HG02938 (cell line): ENCODE data around the gene ROBO3.
A peak's percentile ranks its signal among the peaks of the same experiment; 100 is the strongest.

ENCODE experiments used
- ATAC-seq: cut with Tn5 transposase; IDR thresholded peaks from one replicate; pipeline ENCODE4 v1.9.1; 2021; ENCODE audit warnings: mild to moderate bottlenecking, moderate library complexity; ENCODE audit not compliant: unreplicated experiment

ROBO3 gene

DNA sequence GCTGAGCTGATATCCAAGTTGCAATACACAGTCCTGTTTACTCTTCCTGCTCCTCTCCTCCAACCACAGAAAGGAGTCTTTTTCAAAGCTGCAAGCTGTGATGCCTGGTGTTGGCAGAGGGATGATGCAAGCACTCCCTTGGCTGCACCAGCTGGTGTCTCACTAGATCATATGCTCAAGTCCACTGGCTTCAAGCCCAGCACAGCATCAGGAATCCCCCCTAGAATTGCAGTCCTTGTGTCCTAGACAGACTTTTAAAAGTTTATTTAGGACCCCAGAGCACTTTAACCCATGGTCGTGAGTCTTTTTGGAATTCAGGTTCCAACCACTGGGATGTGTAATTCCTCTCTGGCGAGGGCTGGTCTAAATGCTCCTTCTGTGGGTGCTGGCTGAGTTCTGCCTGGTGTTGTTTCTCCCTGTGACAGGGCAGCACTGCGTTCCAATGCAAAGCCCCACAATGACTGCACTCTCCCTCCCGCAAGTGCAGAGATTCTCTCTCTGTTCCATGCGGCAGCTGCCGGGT lies 51.9 kb downstream of the ROBO3 start:
- ATAC-seq, result no peak

- no peak for ATAC-seq
These were observed 53.7 kb downstream of the ROBO3 start, which contains the start of gene HEPN1 for GRCh38 chr11:124918950-124919349. TSS of gene HEPN1 (plus strand) at chr11:124919250.

- ATAC-seq, result no peak
These were observed 54.7 kb downstream of the ROBO3 start for GRCh38 chr11:124919898-124920297.

DNA sequence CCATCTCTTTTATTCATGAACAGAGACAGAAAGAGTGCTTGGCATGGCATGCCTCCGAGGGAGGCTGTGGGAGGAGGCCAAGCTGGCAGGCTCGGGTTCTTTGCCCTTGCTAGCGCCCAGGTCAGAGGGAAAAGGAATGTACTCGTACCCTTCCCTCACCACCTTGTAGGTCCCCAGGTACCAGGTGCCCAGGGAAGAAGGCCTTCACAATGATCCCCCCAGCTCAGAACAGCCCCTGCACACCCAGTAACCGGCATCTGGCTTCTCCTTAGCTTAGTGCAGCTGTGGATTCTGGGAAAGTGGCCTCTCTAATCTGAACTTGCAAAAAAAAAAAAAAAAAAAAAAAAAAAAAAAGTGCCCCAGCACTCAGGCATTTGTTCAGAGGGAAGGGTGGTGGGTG lies 55.1 kb downstream of the ROBO3 start:
- no peak for ATAC-seq

DNA sequence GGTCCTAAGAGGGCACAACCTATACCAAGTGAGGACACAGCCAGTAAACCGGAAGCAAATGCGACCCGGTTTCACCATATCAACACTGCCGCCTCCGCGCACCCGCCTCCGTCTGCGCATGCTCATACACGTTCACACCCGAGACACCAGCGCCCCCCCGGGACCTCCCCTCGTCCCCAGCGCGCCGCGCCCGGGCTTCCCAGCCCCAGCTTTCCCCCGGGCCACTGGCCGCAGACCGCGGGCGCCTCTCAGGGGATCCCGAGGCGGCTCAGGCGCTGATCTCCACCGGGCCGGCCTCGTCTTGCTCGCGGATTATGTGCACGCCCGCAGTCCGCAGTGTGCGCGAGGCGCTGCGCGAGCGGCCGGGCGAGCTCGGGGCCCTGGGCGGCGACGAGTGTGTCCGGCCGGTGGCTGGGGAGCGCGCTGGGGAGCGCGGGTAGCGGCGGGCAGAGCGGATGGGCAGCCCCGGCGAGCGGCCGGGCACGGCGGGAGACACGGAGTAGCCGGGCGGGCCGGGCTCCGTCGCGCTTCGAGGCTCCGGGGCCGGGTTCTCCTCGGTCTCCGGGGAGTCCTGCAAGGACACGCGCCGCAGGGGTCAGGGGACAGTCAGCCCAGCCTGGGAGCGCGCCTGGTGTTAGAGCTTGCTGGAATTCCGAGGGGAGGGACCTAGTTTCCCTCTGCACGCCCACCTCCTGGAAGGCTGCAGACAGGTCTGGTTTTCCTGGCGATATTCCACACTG lies 55.8 kb downstream of the ROBO3 start:
- no peak for ATAC-seq

GRCh38 chr11:124922831-124923230 lies 57.6 kb downstream of the ROBO3 start:
- ATAC-seq, result no peak

DNA sequence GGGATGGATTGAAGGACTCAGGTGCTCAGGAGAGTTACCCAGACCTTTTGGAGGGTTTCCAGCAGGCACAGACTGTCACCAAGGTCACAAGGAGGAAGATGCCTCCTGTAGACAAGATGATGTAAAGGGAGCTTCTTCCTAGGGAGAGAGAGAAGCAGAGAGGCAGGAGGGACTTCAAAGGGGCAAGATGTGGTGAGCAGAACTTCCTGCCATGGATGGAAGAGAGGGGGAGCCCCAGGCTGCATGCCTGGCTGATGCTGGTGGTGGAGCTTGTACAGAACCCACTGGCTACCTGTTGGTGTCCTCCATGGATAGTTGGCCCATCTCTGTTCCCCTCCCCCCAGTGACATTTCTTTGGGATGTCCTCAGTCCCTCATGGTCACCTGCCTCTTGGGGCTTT lies 58.1 kb downstream of the ROBO3 start:
- ATAC-seq, result no peak

DNA sequence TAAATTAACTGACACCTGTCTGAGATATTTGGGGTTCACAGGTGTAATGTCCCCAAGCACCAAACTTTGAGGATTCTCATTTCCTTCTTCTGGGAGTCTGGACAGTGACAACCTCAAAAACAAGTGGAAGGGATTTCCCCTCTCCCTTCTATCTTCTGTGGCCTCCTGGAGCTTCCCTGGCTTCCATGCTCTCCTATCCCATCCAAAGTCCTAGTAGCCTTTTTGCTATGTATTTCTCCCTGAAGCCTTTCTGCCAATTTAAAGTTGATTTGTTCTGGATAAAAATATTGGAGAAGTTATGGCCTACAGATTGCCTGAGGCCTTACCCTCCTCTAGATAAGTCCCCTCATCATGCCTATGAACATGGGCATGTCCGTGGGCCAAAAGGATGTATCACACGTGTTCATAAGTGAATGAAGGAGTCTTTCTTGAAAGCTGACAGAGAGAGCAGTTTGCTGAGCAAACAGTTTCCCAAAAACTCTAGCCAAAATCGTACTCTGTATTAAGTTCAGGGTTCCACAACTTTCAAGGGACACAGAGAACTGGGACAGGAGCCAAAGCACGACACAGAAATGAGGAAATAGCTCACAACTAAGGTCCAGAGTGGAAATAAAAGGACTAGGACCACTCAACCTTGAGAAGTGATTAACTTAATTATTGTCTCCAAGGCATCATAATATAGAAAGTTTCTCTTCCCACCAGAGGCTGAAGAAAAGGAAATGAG lies 63.9 kb downstream of the ROBO3 start:
- no peak for ATAC-seq

- ATAC-seq, result peak; percentile 96
These were observed 65.6 kb downstream of the ROBO3 start for GRCh38 chr11:124930799-124931198.
